HTR-8/SVneo (cell line): Measurements from ENCODE around the gene ZCCHC4.
"Not testable (repeated sequence)": the region's sequence is repeated elsewhere in the genome, so short reads cannot be mapped to it uniquely, and the experiment has no call there.

ENCODE experiments used
- DNase-seq: peaks from one replicate; pipeline ENCODE4 v3.0.0; 2011; ENCODE audit warnings: low spot score, mixed read lengths; ENCODE audit not compliant: insufficient read length
- FAIRE-seq: peaks from 2 replicates; lab custom pipeline; 2011; peaks lifted over from hg19 to GRCh38; lab: Jason Lieb, UNC

The ZCCHC4 gene

DNA sequence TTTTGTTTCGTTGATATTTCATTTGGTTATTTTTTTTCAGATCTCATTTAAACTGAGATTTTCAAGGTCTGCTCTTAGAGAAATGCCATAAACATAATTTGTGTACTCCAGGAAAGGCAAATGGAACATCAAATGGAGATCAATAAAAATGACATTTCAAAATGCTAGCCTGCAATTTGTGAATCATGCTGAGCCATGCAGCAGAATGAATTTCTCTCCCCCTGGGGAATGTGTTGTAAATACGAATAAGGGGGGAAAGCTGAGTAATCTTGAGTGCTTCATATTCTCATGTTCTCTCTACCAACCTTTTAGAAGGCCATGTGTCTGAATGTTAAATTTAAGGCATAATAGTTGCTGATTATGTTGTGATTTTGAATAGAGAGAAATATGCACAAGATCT, 7.8 kb downstream of the ZCCHC4 start:
- no peak for DNase-seq
- FAIRE-seq, result no peak

DNA sequence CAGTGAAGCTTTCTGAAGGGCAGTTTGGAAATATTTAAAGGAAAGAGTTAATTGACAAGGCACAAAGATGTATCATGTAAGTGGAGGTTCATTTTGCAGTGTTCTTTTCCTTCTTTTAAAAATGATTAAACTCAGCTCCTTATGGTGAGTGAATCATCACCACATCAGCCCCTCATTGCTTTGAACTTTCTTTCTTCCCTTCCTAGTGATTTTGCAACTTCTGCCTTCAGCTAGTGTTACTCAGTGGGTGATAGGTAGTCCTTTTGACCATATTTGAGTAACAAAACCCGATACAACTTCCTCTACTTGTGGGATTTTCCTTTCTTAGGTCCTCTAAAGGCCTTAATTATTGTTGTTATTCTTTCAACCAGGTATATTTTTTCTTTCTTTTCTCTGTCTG, 8.2 kb downstream of the ZCCHC4 start:
- no peak for FAIRE-seq
- DNase-seq, result no peak

DNA sequence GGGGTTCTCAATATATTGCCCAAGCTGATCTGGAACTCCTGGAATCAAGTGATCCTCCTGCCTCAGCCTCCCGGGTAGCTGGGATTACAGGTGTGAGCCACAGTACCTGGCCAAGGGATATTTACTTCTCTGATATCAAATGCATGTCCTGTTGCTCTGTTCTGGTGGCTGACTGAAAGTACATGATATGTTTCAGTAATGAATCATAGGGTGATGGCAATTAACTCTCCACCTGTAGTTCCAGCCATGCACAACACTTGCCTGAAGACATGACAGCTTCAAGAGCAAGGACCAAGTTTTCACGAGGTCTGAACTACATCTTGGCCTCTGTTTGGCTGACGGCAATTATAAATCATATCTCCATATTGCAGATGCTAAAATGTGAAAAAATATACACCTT, 9.1 kb downstream of the ZCCHC4 start:
- no peak for DNase-seq
- FAIRE-seq, result no peak

DNA sequence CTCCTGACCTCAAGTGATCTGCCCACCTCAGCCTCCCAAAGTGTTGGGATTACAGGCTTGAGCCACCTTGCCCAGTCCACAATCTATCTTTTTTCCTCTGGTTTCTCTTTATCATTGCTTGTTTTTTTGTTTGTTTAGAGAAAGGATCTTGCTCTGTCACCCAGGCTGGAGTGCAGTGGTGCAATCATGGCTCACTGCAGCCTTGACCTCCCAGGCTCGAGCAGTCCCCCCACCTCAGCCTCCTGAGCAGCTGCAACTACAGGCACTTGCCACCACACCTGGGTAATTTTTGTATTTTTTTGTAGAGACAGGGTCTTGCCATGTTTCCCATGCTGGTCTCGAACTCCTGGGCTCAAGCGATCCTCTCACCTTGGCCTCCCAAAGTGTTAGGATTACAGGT, 15.9 kb downstream of the ZCCHC4 start:
- DNase-seq, FAIRE-seq: not testable (repeated sequence)

DNA sequence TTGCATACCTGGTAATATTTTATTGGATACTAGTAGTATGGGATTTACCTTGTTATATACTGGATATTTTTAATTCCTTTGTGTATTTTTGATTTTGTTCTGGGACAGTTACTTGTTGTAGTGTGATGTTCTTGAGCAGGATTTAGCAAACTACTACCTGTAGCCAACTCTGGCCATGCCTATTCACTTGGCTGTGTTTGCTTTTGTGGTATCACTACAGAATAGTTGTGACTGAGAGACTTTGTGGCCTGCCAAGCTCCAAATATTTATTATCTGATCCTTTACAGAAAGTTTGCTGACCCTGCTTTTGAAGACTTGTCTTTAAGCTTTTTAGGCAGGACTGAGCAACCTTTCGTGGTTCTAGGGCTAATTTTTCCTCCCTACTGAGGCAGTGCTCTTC, 17.8 kb downstream of the ZCCHC4 start:
- no peak for DNase-seq
- FAIRE-seq, result no peak

DNA sequence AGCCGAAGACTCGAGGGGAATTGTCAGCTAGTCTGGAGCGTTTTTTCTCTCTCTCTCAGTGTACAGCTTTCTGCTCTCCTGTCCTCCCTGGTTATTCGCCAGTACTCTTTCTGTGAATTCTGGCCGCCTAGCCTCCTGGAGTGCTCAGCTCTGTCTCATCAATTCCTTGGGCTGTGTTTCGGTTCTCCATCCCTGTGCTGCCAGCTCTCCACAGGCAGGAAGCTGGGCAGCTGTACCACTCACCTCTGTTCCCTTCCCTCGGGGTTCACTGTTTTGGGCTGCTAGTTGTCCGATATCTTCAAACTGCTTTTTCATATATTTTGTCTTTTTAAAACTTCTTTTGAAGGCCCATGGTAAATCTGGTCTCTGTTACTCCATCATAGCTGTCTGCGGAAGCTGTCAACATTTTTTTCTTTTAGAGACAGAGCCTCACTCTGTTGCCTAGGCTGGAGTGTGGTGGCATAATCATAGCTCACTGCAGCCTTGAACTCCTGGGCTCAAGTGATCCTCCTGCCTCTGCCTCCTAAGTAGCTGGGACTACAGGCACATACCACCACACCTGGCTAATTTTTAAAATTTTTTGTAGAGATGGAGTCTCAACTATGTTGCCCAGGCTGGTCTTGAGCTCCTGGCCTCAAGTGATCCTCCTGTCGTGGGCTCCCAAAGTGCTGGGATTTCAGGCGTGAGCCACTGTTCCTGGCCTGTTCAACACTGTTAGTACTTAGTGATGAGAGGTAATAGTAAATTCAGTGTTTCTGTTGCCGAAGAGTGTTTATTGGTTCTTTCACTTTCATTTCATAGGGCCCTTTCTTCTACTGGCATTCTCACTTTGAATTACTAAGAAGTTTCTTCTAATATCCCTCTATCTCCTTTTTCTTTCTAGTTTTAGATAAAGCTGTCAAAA, 18.6 kb downstream of the ZCCHC4 start:
- DNase-seq (no peak), FAIRE-seq (no peak)

DNA sequence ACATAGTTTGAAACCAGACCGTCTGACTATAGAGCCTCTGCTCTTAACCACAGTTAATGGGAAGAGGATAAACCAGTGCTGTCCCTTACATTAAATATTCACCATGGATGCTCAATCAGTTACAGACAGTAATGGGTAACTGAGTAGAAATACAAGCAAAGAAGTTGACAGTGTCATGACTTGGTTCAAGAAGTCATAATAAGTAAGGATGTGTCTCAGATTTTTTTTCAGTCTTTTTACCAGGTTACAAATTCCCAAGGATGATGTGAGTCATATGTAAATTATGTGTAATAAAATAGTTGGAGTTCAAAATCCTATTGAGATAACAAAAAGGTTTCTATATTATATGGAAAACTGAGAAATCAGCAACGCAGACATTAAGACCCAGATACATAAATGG, 31.1 kb downstream of the ZCCHC4 start:
- FAIRE-seq (no peak), DNase-seq (no peak)

DNA sequence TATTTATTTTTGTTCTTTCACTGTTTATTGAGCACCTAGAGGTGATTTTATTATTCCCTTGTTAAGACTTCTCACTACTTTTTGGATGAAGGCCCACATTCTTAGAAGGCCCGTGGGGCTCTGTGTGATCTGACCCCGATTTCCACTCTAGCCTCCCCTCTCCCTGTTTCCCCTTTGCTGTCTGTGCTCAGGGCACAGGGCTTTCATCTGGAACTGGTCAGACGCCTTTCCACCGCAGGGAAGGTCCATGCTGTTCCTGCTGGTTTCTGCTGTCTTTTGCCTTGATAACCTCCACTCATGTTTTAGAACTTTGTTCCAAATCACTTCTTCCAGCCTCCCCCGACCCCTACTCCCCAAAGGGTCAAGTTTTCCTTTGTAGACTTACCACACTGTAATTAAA, 33.2 kb downstream of the ZCCHC4 start:
- DNase-seq, result no peak
- FAIRE-seq, result no peak

DNA sequence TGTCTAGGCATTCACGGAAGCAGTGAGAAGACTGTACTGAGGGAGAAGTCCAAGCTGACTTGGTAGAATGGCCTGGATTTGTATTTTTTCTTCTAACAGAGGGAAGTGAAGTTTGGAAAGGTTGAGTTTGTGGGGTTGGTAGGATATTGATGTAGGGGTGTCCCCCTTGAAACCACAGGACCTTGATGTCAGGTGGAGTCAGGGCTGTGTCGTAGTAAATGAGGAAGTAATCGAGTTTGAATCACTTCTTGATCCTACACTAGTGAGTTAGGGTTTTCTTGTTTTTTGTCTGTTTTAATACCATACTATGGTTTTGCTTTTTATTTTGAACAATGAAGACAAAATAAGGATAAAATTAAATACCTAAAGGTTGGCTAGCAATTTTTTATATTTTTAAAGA, 34.3 kb downstream of the ZCCHC4 start:
- FAIRE-seq, result no peak
- DNase-seq, result no peak

DNA sequence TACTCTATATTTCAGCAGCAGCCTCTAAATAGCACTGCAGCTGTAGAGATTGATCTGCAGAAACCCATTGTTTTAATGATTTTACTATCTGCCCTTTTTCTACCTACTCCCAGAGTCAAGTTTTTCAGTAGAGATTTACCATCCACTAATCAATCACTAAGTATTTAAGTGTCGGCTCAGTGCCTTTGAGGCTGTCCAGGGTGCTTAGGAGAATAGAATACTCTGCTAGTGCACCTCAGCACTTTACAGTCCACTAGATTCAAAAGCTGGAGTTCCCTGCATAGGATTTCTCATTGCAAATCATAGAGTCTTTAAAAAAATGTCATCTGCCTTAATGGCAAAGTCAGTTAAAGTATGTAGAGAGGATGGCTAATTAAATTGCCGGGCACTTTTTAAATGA, 34.9 kb downstream of the ZCCHC4 start:
- FAIRE-seq (no peak), DNase-seq (no peak)

DNA sequence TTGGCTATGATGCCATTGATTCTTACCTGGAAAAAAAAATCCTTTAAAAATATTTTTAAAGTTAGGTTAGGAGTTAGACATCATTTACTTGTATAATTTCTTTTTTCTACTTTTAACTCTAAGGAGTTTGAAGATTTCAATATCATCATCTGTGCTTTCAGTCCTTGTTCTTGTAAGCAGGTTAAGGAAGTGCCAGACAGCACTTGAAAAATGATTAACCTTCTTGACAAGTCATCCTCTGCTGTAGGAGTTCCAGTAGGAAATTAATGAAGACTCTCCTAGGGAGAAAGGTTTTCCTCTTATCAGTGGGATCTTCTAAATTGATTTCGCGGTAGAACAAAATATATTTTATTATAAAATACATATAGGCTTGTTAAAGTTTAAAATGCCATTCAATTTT, 35.4 kb downstream of the ZCCHC4 start:
- DNase-seq (no peak), FAIRE-seq (no peak)

DNA sequence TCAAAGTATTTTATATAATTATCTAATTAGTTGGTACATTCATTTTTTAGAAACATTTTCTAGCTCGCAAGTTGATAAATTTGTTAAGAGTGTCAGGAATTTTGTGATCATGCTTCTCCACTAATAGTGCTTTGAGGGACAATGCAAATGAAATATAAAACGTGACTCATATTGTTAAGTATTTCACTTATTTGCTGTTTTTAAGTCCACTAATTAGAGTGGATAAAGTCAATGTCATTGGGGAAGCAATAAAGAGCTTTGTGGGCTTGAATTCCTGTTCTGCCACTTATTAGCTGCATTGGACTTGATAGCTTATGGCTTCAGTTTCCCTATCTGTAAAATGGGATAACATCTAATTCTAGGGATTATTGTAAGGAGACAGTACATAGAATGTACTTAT, 38.0 kb downstream of the ZCCHC4 start:
- DNase-seq, result no peak
- no peak for FAIRE-seq

DNA sequence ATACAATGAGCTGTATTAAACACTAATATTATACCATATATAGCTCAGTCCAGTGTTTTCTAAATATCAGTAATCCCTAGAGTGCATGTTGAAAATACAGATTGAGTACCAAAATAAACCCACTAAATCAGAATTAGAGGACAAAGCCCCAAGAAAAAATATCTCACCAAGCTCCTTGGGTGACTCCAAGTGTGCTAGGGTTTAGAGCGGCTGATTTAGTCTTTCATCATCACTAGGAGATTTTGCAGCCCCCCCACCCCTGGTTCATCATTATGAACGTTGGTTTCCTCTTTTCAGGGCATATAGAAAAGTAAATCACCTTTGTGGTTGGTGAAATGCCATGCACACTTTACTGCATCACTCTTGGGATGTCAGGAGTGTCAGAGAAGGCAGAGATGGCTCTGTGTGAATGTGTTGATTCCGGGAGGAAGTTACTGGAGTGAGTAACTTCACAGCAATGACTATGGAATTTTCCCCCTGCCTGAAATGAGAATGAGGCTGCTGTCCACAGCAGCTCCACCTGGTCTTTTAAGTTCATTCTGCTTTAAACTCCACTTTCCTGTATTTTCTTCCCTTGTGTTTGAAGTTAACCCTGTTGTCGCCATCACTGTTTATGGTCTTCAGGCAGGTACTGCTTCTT, 39.3 kb downstream of the ZCCHC4 start:
- DNase-seq (peak; percentile 37), FAIRE-seq (peak; percentile 58)

DNA sequence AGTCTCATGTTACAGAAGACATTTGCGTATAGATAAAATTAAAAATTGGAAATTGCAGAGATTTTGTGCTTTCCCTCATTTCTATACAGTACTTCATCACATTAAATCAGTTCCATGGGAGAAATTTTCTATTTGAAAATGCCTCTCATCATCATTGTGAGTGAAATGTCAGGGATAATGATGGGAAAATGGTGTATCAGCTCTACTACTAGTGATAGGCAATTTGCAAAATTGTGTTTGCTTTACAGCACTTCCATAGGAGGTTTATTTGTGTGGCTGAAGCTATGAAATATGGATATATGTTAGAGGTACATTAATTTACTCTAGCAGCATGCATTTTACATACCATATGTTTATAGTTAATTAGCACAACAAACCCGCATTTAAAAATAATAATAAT, 43.5 kb downstream of the ZCCHC4 start:
- FAIRE-seq, result no peak
- no peak for DNase-seq

DNA sequence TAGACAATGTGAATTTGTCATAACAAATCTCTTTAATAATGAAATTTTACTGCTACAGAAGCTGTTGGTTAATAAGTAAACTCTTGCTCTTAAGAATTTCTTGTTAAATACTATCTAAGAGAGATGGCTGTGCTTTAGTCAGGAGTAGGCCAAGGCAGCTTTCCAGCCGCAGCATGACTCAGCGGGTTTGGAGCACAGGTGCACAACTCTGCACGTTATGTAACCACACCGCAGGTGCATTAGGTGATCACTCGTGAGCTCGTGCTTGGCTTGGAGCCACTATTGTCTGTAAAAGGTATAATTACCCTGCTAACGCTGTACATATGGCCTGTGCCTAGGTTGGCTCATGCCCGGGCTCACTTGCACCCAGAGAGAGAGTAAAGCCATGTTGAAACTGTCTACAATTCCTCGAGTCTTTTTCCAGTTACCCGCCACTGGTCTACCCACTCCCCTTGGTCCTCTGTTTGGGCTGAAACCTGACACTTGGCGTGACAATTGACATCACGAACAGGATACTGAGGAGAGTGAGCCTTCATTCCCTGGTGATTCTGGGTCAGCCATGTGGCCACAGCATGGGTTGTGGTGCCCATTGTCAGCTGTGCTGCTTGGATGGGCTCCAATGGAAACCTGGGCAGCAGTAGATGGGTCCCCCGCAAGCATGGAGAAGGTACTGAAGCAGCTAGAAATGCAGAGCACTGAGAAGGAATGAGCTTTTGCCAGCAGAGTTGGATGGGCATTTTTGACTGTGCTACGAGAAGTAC, 46.1 kb downstream of the ZCCHC4 start:
- DNase-seq, result no peak

DNA sequence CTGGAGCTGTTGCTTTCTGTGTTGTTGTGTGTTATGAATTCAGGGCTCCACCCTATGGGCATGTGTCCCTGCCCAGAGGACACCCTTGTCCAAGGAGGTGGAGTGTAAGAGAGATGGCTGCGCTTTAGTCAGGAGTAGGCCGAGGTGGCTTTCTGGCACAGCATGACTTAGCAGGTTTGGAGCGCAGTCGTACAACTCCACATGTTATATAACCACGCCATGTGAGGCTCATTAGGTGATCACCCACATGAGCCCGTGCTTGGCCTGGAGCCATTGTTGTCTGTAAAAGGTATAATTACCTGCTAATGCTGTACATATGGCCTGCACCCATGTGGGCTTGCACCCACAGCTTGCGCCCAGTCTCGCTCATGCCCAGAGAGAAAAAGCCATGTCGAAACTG, 48.7 kb downstream of the ZCCHC4 start:
- no peak for DNase-seq
- FAIRE-seq, result no peak

More for the DNA sequence above, 46.1 kb downstream of the ZCCHC4 start:
- FAIRE-seq, result no peak

DNA sequence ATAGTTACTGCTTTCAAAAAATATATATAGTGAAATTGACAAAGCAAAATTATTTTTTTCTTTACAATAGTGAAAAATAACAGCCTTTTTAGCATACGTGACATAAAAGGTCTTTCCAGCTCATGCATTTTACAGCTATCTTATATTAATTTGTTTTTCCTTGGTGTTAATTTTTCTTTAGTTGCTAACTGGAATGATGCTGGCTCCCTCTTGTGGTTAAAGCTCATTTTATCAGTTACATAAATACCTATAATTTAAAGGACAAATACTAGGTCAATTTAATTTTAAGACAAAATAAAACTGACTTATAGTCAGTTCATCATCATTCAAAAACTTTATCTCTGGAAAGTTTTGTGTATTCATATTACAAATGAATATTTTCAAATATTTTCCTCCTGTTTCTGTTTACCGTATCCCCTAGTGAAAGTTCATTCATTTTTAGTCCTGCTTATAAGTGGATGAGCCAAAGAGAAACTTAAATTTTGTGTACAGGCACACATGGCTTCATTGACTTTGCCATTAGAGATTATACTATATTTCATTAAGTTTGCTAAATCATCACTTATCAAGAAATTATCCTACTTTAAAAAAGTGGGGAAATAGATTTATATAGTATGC, 54.5 kb downstream of the ZCCHC4 start:
- FAIRE-seq (no peak), DNase-seq (peak; percentile 10)

DNA sequence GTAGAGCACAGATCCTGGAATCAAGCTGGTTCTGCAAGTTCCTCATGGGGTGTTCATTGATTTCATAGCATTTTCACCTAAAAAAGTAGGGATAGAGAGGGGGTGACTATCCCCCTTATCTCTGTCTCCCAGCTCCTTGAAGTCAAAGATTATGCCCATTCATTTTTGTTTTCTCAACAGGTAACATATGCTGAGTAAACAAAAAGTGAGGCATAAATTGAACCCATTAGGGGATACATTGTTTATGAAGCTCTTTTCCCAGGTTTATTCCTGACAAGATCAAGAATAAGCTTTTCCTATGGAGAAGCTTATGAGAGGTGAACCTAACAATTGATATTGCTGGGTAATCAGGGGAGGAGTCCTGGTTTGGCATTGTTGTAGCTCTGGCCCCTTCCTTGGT, 55.3 kb downstream of the ZCCHC4 start:
- FAIRE-seq, result no peak
- no peak for DNase-seq

DNA sequence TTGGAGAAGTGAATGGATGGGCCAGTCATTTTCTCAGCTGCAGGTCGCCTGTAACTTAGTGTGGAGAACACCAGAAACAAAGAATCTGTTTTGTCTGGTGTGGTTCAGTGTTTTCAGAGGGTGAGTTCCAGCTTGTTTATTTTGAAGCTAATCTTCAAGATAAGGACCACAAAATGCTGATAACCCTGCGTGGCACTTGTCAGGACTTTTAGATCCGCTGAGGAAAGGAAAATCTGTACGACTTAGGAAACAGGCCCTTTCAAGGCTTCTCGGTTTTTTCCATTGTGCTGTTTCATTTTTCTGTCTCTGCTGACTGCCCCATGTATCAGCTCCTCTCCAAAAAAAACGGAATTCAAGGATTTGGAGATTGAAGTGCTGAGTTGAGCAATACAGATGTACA, 55.7 kb downstream of the ZCCHC4 start:
- no peak for DNase-seq
- no peak for FAIRE-seq

DNA sequence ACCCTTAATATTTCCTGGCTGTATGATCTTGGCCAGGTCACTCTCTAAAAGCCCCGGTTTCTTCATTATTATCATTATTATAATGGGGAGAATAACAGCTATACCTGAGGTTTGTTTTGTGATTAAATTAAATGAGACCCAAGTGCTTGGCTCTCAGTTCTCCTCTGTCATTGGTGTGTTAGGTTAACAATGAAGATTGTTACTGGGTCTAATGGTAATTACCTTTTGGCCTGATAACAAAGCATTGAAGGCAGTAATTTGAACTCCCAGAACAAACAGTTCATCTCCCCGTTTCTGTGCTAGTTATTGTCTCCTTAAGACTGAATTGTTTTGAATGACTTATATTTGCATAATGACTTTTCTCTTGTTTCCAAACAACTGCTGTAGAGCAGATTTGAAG, 57.7 kb downstream of the ZCCHC4 start:
- DNase-seq (no peak), FAIRE-seq (no peak)

DNA sequence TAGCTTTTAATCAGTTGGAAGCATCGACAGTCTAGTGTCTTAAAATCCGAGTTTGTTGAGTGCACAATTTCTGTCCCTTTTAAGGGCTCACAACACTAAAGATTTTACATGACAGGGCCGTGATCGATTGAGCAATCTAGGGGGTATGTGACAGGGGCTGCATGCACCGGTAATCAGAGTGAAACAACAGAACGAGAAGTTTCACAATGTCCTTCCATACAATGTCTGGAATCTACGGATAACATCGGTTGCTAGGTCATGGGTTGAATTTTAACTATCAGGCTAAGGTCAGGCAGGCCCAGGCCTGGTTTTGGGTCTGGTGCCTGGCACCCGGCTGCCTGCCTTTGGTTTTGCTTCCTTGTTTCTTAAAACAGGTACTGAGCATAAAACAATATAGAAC, 60.0 kb downstream of the ZCCHC4 start:
- not testable (repeated sequence) for DNase-seq, FAIRE-seq
